Stimulated activated CD4-positive, alpha-beta T cell treated with anti-CD3 and anti-CD28 coated beads, Interleukin-12 subunit alpha, Interleukin-12 subunit beta, amount 100 ng/mL, for 24 hours (primary cell): ENCODE results near the gene ZFYVE21.
"Not testable (repeated sequence)": the region's sequence is repeated elsewhere in the genome, so short reads cannot be mapped to it uniquely, and the experiment has no call there.

ENCODE experiments used
- DNase-seq, 2 experiments: peaks; one replicate each; pipeline ENCODE4 v3.0.0-alpha.2; 2020; ENCODE audit warnings: low read depth in 2 of 2

The ZFYVE21 gene

DNA sequence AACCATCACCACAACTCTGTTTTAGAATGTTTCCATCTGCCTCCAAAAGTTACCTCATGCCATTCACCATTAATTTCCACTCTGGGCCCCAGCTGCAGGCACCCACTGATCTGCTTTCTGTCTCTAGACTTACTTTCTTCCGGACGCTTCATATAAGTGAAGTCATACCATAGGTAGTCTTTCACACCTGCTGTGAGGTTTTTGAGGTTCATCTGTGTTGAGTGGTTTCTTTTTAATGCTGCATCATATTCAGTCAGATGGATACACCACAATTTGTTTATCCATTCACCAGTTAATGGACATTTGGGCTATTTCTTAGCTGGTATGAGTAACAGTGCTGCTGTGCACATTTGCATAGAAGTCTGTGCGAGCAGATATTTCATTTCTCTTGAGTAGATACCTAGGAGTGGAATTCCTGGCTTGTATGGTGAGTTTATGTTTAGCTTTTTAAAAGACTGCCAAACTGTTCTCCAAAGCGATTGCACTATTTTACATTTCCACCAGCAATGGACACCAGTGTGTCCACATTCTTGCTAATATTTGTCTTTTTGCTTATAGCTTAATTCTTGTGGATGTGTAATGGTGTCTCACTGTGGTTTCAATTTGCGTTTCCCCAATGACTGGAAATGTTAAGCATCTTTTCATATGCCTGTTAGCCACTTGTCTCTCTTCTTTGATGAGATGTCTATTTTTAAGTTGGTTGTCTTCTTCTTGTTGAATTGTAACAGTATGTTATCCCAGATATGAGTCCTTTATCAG lies 48.3 kb downstream of the ZFYVE21 start:
- no peak for DNase-seq

DNA sequence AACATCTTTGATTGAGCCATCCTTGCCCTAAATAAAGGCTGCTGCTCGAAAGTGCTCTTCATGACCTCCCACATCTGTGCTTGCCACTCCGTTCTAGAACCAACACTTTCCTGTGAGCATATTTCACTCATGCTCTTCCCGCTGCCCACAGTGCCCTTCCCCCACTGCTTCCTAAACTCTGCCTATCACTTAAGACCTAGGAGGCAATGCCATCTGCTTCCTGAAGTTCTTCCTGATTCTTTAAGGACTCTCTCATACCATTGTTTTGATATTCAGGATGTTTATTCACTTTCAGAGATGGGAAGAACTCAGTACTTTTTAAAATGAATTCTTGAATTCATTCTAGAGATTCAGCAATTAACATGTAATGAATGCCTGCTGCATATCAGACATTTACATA lies 49.9 kb downstream of the ZFYVE21 start:
- no peak for DNase-seq

DNA sequence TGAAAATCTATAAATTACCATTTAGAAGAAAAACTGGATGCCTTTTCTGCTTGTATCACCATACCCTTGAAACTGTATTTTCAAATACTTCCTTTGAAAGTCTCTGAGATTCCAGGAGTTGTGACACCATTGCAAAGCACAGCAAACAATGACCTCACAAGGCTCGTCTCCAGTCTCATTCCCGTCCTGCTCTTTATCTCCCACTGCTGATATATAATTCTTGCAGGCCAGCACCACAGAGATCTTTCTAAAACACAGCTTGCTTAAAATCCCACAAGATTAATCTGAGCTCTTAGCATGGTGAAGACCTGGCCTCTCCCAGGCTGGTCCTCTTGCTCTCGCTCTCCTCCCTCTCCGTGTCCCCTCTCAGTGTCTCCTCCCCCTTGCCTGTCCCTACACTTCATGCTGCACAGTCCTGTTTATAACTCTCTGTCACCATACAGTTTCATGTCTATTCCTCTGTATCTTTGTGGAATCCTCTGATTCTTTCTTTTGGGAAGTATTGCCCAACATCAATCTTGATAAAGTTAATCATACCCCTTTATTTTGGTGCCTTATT lies 51.8 kb downstream of the ZFYVE21 start:
- DNase-seq = no peak

DNA sequence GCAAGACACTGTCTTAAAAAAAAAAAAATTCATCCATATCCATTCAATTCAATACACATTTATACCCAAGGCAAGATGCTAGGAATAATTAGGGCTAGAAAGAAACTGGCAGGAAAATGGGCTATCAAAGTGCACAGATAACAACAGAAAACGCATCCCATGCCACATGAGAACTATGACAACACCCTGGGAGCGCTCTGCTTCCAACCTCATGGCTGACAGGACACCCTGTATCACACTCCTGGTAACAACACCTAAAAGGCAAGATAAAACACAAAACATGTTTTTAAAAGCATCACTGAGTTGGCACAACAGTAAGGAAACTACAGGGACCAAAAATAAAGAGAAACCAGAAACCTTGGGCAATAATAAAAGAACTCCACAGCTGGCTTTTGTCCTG lies 54.9 kb downstream of the ZFYVE21 start:
- DNase-seq = no peak

DNA sequence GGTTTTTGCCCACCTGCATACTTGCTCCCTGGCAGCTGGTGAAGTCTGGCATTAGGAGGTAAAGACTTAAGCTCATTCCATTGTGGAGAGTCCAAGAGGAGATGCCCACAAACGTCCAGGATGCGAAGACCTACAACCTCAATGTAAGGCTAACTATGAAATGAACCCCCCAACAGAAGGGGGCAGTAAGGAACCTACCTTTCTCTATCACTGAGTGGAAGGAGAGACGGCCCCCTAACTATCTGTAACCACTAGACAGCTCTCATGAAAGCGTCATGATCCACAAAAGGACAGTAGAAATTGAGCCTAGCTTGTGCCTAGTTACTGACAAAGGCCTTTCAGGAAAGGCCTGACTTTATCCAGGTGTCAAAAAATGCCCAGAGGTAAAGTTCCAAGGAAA lies 55.3 kb downstream of the ZFYVE21 start:
- DNase-seq = no peak

DNA sequence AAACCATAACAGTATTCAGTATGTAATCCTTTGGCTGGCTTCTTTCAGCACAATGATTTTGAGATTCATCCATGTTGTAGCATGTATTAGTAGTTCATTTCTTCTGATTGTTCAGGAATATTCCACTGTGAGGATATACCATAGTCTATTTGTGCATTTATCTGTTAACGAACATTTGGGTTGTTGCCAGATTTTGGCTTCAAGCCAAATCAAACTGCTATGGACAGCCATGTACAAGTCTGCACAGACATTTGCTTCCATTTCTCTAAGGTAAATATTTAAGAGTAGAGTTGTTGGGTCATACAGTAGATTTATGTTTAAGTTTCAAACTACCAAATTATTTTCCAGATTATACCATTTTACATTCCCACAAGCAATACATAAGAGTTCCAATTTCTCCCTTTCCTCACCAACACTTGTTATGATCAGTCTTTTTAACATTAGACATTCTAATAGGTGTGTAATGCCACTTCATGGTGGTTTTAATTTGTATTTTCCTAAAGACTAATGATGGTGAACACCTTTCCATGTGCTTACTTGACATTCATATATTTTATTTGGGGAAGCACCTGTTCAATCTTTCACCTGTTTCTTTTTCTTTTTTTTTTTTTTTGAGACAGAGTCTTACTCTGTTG lies 56.6 kb downstream of the ZFYVE21 start:
- no peak for DNase-seq

DNA sequence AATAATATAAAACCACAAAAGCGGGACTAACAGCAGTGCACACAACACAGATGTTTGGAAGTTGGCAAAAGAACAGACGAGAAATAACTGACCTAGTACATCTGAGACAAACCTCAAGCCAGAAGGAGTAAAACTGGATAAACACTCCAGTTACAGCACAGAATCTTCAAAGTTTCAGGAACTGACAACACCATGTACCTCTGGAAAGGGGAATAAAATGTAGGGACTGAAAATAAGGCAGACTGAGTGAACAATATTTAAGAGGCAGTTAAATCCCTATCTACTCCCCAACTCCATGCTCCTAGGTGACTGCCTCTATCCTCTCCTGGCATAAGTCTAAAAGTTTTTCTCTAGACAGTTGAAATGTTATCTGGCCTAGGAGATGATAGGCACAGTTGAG lies 57.9 kb downstream of the ZFYVE21 start:
- DNase-seq = no peak

DNA sequence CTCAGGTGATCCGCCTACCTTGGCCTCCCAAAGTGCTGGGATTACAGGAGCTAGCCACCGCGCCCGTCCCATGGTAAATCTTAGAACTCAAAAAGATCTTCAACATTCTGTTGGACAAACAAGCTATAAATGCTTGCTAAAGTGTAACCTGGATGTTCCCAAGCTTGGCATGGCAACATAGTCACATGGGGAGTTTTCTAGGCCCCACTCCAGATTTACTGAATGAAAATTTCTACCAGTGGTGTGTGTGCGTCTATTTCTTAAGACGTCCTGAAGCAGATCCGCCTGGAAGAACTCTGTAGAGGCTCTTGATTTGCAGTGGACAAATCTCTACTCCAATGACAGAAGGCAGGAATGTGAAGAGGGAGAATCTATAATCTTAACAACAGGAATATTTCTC lies 59.9 kb downstream of the ZFYVE21 start:
- DNase-seq = no peak

DNA sequence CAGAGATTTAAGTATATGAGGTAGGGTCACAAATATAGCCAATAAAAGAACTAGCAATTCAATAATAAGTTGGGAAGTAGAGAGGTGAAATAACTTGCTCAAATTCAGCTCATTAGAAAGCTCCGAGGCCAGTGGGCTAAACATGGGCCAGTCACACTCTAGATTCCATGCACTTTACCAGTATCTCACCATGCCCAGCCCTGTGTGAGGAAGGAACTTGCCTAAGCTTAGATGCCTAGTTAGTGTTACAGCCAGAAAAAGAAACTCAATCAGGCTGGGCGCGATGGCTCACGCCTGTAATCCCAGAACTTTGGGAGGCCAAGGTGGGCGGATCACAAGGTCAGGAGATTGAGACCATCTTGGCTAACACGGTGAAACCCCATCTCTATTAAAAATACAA lies 60.7 kb downstream of the ZFYVE21 start:
- DNase-seq = not testable (repeated sequence)

DNA sequence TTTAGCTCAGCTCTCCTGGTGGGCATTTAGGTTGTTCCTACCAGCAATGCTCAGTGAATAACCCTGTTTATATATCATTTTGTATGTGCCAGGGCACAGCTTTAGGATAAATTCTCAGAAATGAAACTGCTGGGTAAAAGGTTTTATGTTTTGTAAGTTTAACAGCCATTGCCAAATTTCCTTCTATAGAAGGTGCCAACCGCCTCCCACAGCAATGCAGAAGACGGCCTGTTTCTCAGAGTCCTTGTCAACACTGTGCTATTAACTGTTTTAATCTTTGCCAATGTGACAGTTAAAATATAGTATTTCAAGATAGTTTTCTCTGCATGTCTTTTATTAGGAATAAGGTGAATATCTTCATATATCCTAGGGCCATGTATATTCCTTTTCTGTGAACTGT lies 66.8 kb downstream of the ZFYVE21 start:
- no peak for DNase-seq
